ENCODE data around the gene OR10S1. TPM values are rescaled to one million over a fixed set of nuclear protein-coding genes. Genes with fewer than 3 reads are reported as not detected.

The OR10S1 gene, protein sequence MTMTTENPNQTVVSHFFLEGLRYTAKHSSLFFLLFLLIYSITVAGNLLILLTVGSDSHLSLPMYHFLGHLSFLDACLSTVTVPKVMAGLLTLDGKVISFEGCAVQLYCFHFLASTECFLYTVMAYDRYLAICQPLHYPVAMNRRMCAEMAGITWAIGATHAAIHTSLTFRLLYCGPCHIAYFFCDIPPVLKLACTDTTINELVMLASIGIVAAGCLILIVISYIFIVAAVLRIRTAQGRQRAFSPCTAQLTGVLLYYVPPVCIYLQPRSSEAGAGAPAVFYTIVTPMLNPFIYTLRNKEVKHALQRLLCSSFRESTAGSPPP
- total RNA-seq, result not detected in 2 replicates

DNA sequence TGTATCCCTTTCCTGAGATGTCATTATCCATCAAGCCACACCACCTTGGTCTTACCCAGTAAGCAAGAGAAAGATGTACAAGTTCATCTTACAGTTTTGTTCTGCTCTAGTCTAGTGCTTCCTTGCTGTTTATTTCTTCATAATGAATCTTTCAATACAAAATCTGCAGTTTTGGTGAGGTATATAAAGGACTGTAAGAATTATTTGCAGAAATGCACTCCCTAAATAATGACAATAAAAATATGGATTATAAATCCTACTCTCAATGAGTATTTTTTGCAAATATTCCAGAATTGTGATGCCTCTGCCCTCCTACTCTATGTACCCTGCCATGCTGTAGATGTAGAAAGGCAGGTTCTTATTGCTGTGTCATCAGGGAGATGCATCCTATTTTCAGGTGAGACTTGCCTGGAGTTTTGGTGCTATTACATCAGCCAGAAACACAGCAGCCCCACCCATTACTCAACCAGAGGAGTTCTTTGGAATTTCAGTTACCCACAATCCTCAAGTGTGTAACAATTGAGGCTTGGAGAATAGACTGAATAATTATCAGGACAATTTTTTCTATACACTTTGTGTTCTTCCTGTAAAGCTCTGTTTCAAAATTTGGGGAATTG lies at the start of gene OR10S1:
Gene OR10S1, minus strand, starts transcription at position 51 of the 617 bp plus-strand sequence. CDS start 117 bp downstream, outside the sequence.

DNA sequence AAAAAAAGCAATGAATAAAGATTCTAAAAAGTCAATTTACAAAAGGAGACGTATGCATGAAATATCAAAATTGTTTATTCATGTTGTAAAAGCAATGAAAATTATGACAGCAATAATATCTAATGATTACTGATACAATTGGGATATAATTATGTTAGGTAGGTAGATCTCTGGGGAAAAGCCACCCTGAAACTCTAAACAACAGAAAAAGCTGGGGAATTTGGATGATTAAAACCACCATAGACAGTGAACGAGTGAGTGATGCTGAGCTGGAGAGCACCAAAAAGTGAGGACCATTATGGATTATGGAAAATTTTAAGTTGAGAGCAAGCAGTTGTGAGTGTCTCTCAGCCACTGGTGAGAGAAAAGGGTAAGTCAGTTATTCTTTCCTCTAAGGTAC lies 48.9 kb upstream of the OR10S1 start, which contains the start of gene OR10G8:
Gene OR10G8, plus strand, starts transcription at position 301 of the 400 bp plus-strand sequence. CDS start 2,825 bp downstream, outside the sequence.

DNA sequence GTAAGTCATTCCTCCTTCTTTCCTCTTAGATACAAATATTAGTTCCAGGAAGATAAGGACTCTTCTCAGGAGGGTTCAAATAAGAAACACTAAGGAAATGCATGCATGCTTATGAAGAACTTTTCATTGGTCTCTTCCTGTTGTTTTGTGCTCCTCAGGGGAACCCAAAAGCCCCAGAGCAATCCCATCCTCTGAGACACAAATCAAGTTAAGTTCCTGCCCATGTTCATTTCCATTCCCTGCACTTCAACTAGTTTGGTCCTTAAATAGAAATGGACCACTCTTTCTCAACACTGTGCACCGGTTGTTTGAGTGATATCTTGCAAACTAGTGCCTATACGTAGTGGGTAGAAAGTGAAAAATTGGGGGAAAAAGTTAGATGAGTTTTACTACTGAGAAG lies 35.1 kb upstream of the OR10S1 start, which contains the start of gene OR10G4:
Gene OR10G4, plus strand, starts transcription at position 301 of the 400 bp plus-strand sequence. CDS start 2,578 bp downstream, outside the sequence.

DNA sequence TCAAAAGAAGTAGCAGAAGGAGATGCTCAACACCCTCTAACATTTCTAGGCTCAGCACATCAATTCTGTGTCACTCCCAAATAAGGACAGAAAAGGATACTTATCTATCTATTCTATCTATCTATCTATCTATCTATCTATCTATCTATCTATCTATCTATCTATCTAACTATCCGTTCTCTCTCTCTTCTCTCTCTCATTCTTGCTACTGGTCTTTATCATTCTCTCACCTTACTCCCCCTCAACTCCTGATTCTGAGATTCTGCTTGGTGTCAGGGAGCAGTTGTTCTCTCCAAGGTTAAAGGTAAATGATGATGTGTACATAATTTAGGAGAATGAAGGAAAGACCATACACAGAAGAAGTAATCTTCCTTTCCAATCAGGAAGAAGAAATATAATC lies 17.5 kb upstream of the OR10S1 start, which contains the start of gene OR10G6:
Gene OR10G6, minus strand, starts transcription at position 43 of the 400 bp plus-strand sequence. Its CDS starts 0 bp downstream, at position 43.

DNA sequence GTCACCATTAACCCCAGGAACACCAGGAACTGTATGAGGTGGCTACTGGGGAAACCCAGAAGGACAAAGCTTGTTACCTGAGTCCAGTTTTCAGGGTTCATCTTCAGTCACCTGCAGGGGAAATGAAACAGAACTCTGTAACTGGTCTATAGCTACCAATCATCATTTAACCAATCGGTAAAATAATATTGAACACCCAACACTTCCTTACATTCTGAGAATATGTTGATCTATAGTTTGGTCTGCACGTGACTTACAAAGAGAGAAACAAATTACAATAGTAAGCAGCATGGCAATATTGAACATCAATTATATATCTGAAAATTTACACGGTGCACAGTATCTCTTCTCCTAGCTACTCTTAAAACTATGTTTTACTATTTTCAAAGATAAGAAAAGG lies 33.8 kb downstream of the OR10S1 start, which contains the start of gene OR6T1:
Gene OR6T1, minus strand, starts transcription at position 101 of the 400 bp plus-strand sequence. Its CDS starts 0 bp downstream, at position 101.

DNA sequence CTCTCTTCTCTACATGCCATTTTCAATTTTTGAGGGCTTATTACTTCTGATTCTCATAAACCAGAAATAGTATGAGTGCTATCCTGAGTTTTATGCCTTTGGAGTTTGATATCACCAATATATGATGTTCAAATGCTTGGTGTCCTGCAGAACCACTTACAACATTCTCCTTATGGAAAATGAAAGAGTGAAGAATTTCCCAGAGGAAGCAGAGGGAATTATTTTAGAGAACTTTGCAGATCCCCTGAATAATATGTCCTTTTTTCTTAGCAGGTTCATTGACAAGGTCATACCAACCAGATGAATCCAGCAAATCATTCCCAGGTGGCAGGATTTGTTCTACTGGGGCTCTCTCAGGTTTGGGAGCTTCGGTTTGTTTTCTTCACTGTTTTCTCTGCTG lies 38.3 kb downstream of the OR10S1 start, which contains the start of gene OR4D5:
Gene OR4D5, plus strand, starts transcription at position 301 of the 400 bp plus-strand sequence. Its CDS starts 0 bp downstream, at position 301.

Other genes with a start within 250 kb of the OR10S1 start
- gene ZNF202, start 236.1 kb downstream of the OR10S1 start, total RNA-seq, result 5.9 and 8.2 TPM in 2 replicates
- gene OR6X1, start 223.3 kb downstream of the OR10S1 start, total RNA-seq, result not detected in 2 replicates
- not detected in 2 replicates for gene OR6M1, start 171.4 kb downstream of the OR10S1 start, total RNA-seq
- not detected in 2 replicates for gene TMEM225, start 92.1 kb downstream of the OR10S1 start, total RNA-seq
- gene OR8D4, start 75.6 kb downstream of the OR10S1 start, total RNA-seq, result not detected in 2 replicates
- gene OR4D5, start 38.2 kb downstream of the OR10S1 start, total RNA-seq, result not detected in 2 replicates
- not detected in 2 replicates for gene OR6T1, start 33.9 kb downstream of the OR10S1 start, total RNA-seq
- gene OR10G6, start 17.4 kb upstream of the OR10S1 start, total RNA-seq, result not detected in 2 replicates
- not detected in 2 replicates for gene OR10G4, start 35.2 kb upstream of the OR10S1 start, total RNA-seq
- gene OR10G9, start 45.2 kb upstream of the OR10S1 start, total RNA-seq, result not detected in 2 replicates
- not detected in 2 replicates for gene OR10G8, start 49.0 kb upstream of the OR10S1 start, total RNA-seq
- not detected in 2 replicates for gene OR10G7, start 63.5 kb upstream of the OR10S1 start, total RNA-seq
- gene VWA5A, start 137.7 kb upstream of the OR10S1 start, total RNA-seq, result 11.5 and 13.5 TPM in 2 replicates
- gene OR10D3, start 205.6 kb upstream of the OR10S1 start, total RNA-seq, result not detected in 2 replicates